ENCODE measurements around the gene SLC45A3. TPM values are rescaled to one million over a fixed set of nuclear protein-coding genes. Genes with fewer than 3 reads are reported as not detected.

SLC45A3 gene
- total RNA-seq, 2 experiments from 2014 or later = 0.17 to 0.31 TPM

GRCh38 chr1:205690122-205690756, 9.9 kb upstream of the SLC45A3 start:
- H3K4me3 Mint-ChIP-seq = no peak overlapping the region
- H3K4me1 Mint-ChIP-seq = peaks cover 5% of the 10 kb centered on the region
- H3K36me3 Mint-ChIP-seq = no peaks in the 10 kb centered on the region
- no peaks in the 10 kb centered on the region for H3K9me3 Mint-ChIP-seq
- ATAC-seq (ENCODE audit: low read depth) (no peak), DNase-seq (no peak)
- H3K27me3 Mint-ChIP-seq = peaks cover 30% of the 10 kb centered on the region
- POLR2A ChIA-PET = no interaction called here
- no peak overlapping the region for H3K27ac Mint-ChIP-seq

GRCh38 chr1:205689479-205689878, 9.2 kb upstream of the SLC45A3 start:
- Mint-ChIP-seq H3K4me1 (peaks cover 5% of the 10 kb centered on the region), H3K27me3 (peaks cover 32% of the 10 kb centered on the region), H3K27ac (no peak overlapping the region), H3K9me3 (no peaks in the 10 kb centered on the region), H3K36me3 (no peaks in the 10 kb centered on the region), H3K4me3 (no peak overlapping the region)
- no peak for ATAC-seq (ENCODE audit: low read depth)
- DNase-seq = no peak
- POLR2A ChIA-PET = interaction anchor here (0.5 kb wide), 1 partner anchor 32 kb away, joined by 3 read pairs; no protein-coding TSS in a partner anchor

GRCh38 chr1:205688171-205689080, 8.1 kb upstream of the SLC45A3 start:
- POLR2A ChIA-PET = no interaction called here
- DNase-seq (no peak), ATAC-seq (ENCODE audit: low read depth) (no peak)
- Mint-ChIP-seq H3K9me3 (no peaks in the 10 kb centered on the region), H3K27ac (no peak overlapping the region), H3K4me1 (peaks cover 4% of the 10 kb centered on the region), H3K4me3 (no peak overlapping the region), H3K36me3 (no peaks in the 10 kb centered on the region), H3K27me3 (peaks cover 32% of the 10 kb centered on the region)

- no peaks in the 10 kb centered on the region for H3K36me3 Mint-ChIP-seq
- no peak for ATAC-seq (ENCODE audit: low read depth)
These were observed 6.9 kb upstream of the SLC45A3 start for GRCh38 chr1:205687242-205687641.

GRCh38 chr1:205681364-205681763, 1.1 kb upstream of the SLC45A3 start:
- Mint-ChIP-seq H3K4me1 (peaks cover 7% of the 10 kb centered on the region), H3K27me3 (peaks cover 30% of the 10 kb centered on the region), H3K9me3 (no peaks in the 10 kb centered on the region), H3K4me3 (no peak overlapping the region), H3K36me3 (no peaks in the 10 kb centered on the region), H3K27ac (no peak overlapping the region)
- POLR2A ChIA-PET = no interaction called here
- ATAC-seq (ENCODE audit: low read depth) (no peak), DNase-seq (no peak)

More at GRCh38 chr1:205687242-205687641, 6.9 kb upstream of the SLC45A3 start:
- no peak overlapping the region for H3K27ac Mint-ChIP-seq
- no peaks in the 10 kb centered on the region for H3K4me1 Mint-ChIP-seq
- DNase-seq = no peak
- POLR2A ChIA-PET = no interaction called here
- no peak overlapping the region for H3K4me3 Mint-ChIP-seq
- peaks cover 31% of the 10 kb centered on the region for H3K27me3 Mint-ChIP-seq
- H3K9me3 Mint-ChIP-seq = no peaks in the 10 kb centered on the region

- H3K4me1 Mint-ChIP-seq = peaks cover 7% of the 10 kb centered on the region
- H3K36me3 Mint-ChIP-seq = no peaks in the 10 kb centered on the region
- POLR2A ChIA-PET = no interaction called here
- H3K9me3 Mint-ChIP-seq = no peaks in the 10 kb centered on the region
- no peak overlapping the region for H3K27ac Mint-ChIP-seq
- no peak for DNase-seq
- H3K4me3 Mint-ChIP-seq = peak overlapping the region; percentile 84
- no peak for ATAC-seq (ENCODE audit: low read depth)
- peaks cover 24% of the 10 kb centered on the region for H3K27me3 Mint-ChIP-seq
These were observed 1.8 kb downstream of the SLC45A3 start for GRCh38 chr1:205678286-205679111.

GRCh38 chr1:205677167-205677566, 3.1 kb downstream of the SLC45A3 start:
- POLR2A ChIA-PET = no interaction called here
- no peak for DNase-seq
- Mint-ChIP-seq H3K4me1 (peaks cover 9% of the 10 kb centered on the region), H3K36me3 (no peaks in the 10 kb centered on the region), H3K9me3 (no peaks in the 10 kb centered on the region), H3K4me3 (no peak overlapping the region), H3K27me3 (peaks cover 30% of the 10 kb centered on the region), H3K27ac (no peak overlapping the region)
- no peak for ATAC-seq (ENCODE audit: low read depth)

GRCh38 chr1:205676597-205676996, 3.7 kb downstream of the SLC45A3 start:
- Mint-ChIP-seq H3K4me1 (peaks cover 14% of the 10 kb centered on the region), H3K4me3 (no peak overlapping the region), H3K27me3 (peaks cover 27% of the 10 kb centered on the region), H3K27ac (no peak overlapping the region), H3K9me3 (no peaks in the 10 kb centered on the region), H3K36me3 (no peaks in the 10 kb centered on the region)
- ATAC-seq (ENCODE audit: low read depth) (no peak), DNase-seq (no peak)
- POLR2A ChIA-PET = no interaction called here

GRCh38 chr1:205676002-205676401, 4.3 kb downstream of the SLC45A3 start:
- ATAC-seq (ENCODE audit: low read depth) = no peak
- H3K9me3 Mint-ChIP-seq = no peaks in the 10 kb centered on the region
- H3K27me3 Mint-ChIP-seq = peaks cover 21% of the 10 kb centered on the region
- peaks cover 15% of the 10 kb centered on the region for H3K4me1 Mint-ChIP-seq
- no peak overlapping the region for H3K27ac Mint-ChIP-seq
- no peaks in the 10 kb centered on the region for H3K36me3 Mint-ChIP-seq
- DNase-seq = no peak
- POLR2A ChIA-PET = no interaction called here
- no peak overlapping the region for H3K4me3 Mint-ChIP-seq

GRCh38 chr1:205675247-205675646, 5.1 kb downstream of the SLC45A3 start:
- DNase-seq (no peak), ATAC-seq (ENCODE audit: low read depth) (no peak)
- H3K27me3 Mint-ChIP-seq = peaks cover 16% of the 10 kb centered on the region
- no peaks in the 10 kb centered on the region for H3K9me3 Mint-ChIP-seq
- no peaks in the 10 kb centered on the region for H3K36me3 Mint-ChIP-seq
- H3K4me3 Mint-ChIP-seq = no peak overlapping the region
- H3K27ac Mint-ChIP-seq = no peak overlapping the region
- POLR2A ChIA-PET = no interaction called here
- H3K4me1 Mint-ChIP-seq = peaks cover 15% of the 10 kb centered on the region

- H3K4me3 Mint-ChIP-seq = no peak overlapping the region
These were observed 7.3 kb downstream of the SLC45A3 start for GRCh38 chr1:205672970-205673369.

GRCh38 chr1:205672395-205672889, 7.9 kb downstream of the SLC45A3 start:
- ATAC-seq (ENCODE audit: low read depth) = no peak
- Mint-ChIP-seq H3K9me3 (no peaks in the 10 kb centered on the region), H3K4me3 (no peak overlapping the region), H3K4me1 (peaks cover 8% of the 10 kb centered on the region), H3K27me3 (peaks cover 18% of the 10 kb centered on the region), H3K27ac (no peak overlapping the region), H3K36me3 (no peaks in the 10 kb centered on the region)
- no peak for DNase-seq
- POLR2A ChIA-PET = no interaction called here

More at GRCh38 chr1:205672970-205673369, 7.3 kb downstream of the SLC45A3 start:
- Mint-ChIP-seq H3K27ac (no peak overlapping the region), H3K27me3 (peaks cover 18% of the 10 kb centered on the region), H3K4me1 (peaks cover 8% of the 10 kb centered on the region), H3K36me3 (no peaks in the 10 kb centered on the region), H3K9me3 (no peaks in the 10 kb centered on the region)
- ATAC-seq (ENCODE audit: low read depth) (no peak), DNase-seq (no peak)
- POLR2A ChIA-PET = no interaction called here

Measured in activated naive CD8-positive, alpha-beta T cell treated with anti-CD3 and anti-CD28 coated beads, Interleukin-2, amount 10 ng/mL, durations not matched to agents 7 days and 5 days (primary cell).